IMR-90 (cell line): Measurements from ENCODE around the gene SPINT2. TPM values are rescaled to one million over a fixed set of nuclear protein-coding genes. Genes with fewer than 3 reads are reported as not detected.
"Not testable (repeated sequence)": the region's sequence is repeated elsewhere in the genome, so short reads cannot be mapped to it uniquely, and the experiment has no call there.

Experiments used
- ATAC-seq: fragments of 200-7000 bp; cut with Tn5 transposase; 2 replicates; pipeline ENCODE4 v1.9.1; 2020; ENCODE audit warnings: low read depth, mild to moderate bottlenecking, moderate library complexity
- BruUV-seq: library from RNA; stranded (reverse); fragments of 400-500 nt; replicated peaks from 2 replicates; lab custom pipeline; 2021; lab: Mats Ljungman, UMichigan
- CTCF ChIA-PET: fragments of 300-600 bp; formaldehyde crosslinking; extraction: SDS; loops from one replicate; lab custom pipeline; 2021; ENCODE audit warnings: antibody characterized with exemption; lab: Yijun Ruan, JAX
- POLR2A ChIA-PET: fragments of 300-600 bp; sonication (Branson Sonifier 250); formaldehyde crosslinking; loops from one replicate; lab custom pipeline; 2022; ENCODE audit warnings: antibody characterized with exemption; ENCODE audit not compliant: unreplicated experiment; lab: Charles Lee
- DNase-seq: peaks from one replicate; pipeline ENCODE4 v3.0.0; 2013
- H2AFZ ChIP-seq: replicated peaks from 2 replicates; pipeline ENCODE3; 2013; ENCODE audit warnings: low read length, mild to moderate bottlenecking; ENCODE audit not compliant: poor library complexity
- H2AK5ac ChIP-seq: 2 replicates; pipeline ENCODE4 v1.6.1; 2013; ENCODE audit warnings: low read depth, low read length, inconsistent platforms
- H2AK9ac ChIP-seq: replicated peaks from 2 replicates; pipeline ENCODE3; 2013; ENCODE audit warnings: mild to moderate bottlenecking, low read depth, low read length, moderate library complexity; ENCODE audit not compliant: poor library complexity
- H2BK120ac ChIP-seq: 2 replicates; pipeline ENCODE4 v1.6.1; 2013; ENCODE audit warnings: low read depth, low read length, inconsistent platforms
- H2BK15ac ChIP-seq: 3 replicates; pipeline ENCODE4 v1.6.1; 2013; ENCODE audit warnings: low read depth, low read length, inconsistent platforms
- H2BK20ac ChIP-seq: 2 replicates; pipeline ENCODE4 v1.6.1; 2013; ENCODE audit warnings: low read depth, mild to moderate bottlenecking, inconsistent platforms, low read length, moderate library complexity
- H2BK5ac ChIP-seq: 2 replicates; pipeline ENCODE4 v1.6.1; 2013; ENCODE audit warnings: mild to moderate bottlenecking, low read depth, low read length, inconsistent platforms; ENCODE audit not compliant: poor library complexity, severe bottlenecking
- H3K14ac ChIP-seq: replicated peaks from 2 replicates; pipeline ENCODE4 v1.6.1; 2013; ENCODE audit warnings: low read depth, low read length, inconsistent platforms
- H3K18ac ChIP-seq: 2 replicates; pipeline ENCODE4 v1.6.1; 2013; ENCODE audit warnings: low read depth, low read length, control low read depth
- H3K23ac ChIP-seq: 2 replicates; pipeline ENCODE4 v1.6.1; 2013; ENCODE audit warnings: low read depth, low read length, inconsistent platforms
- H3K27ac ChIP-seq: 2 replicates; pipeline ENCODE4 v1.5.1; 2013; ENCODE audit warnings: mild to moderate bottlenecking, control low read depth, low read length; ENCODE audit not compliant: insufficient read depth
- H3K27me3 ChIP-seq: 2 replicates; pipeline ENCODE4 v1.6.1; 2013; ENCODE audit warnings: low read length; ENCODE audit not compliant: control insufficient read depth, insufficient read depth
- H3K36me3 ChIP-seq: 2 replicates; pipeline ENCODE4 v1.6.1; 2013; ENCODE audit warnings: low read length, mixed read lengths; ENCODE audit not compliant: control insufficient read depth, insufficient read depth
- H3K4ac ChIP-seq: 2 replicates; pipeline ENCODE4 v1.6.1; 2013; ENCODE audit warnings: low read depth, low read length, inconsistent platforms
- H3K4me1 ChIP-seq: 2 replicates; pipeline ENCODE4 v1.6.1; 2013; ENCODE audit warnings: low read length, mixed read lengths; ENCODE audit not compliant: control insufficient read depth, insufficient read depth
- H3K4me2 ChIP-seq: 2 replicates; pipeline ENCODE4 v1.6.1; 2013; ENCODE audit warnings: low read depth, mild to moderate bottlenecking, control low read depth, low read length, moderate library complexity
- H3K4me3 ChIP-seq: 2 replicates; pipeline ENCODE4 v1.5.1; 2013; ENCODE audit warnings: low read depth, mild to moderate bottlenecking, control low read depth, low read length, moderate library complexity; ENCODE audit not compliant: insufficient read depth
- H3K56ac ChIP-seq: 2 replicates; pipeline ENCODE4 v1.6.1; 2013; ENCODE audit warnings: low read length, inconsistent platforms; ENCODE audit not compliant: insufficient read depth; ENCODE audit errors: extremely low read depth
- H3K79me1 ChIP-seq, 2 experiments: 2 replicates each; pipeline ENCODE4 v1.6.1; 2013; ENCODE audit warnings: low read length in 2 of 2, inconsistent platforms in 1 of 2, low read depth in 1 of 2
- H3K9ac ChIP-seq: 2 replicates; pipeline ENCODE4 v1.6.1; 2013; ENCODE audit warnings: low read depth, low read length, control low read depth
- H3K9me1 ChIP-seq: 2 replicates; pipeline ENCODE4 v1.6.1; 2013; ENCODE audit warnings: low read length, inconsistent platforms; ENCODE audit not compliant: insufficient read depth
- H3K9me3 ChIP-seq: 2 replicates; pipeline ENCODE4 v1.6.1; 2013; ENCODE audit warnings: low read length; ENCODE audit not compliant: control insufficient read depth, insufficient read depth
- H4K20me1 ChIP-seq: 2 replicates; pipeline ENCODE4 v1.6.1; 2013; ENCODE audit warnings: low read length, inconsistent platforms; ENCODE audit not compliant: insufficient read depth
- H4K5ac ChIP-seq: 2 replicates; pipeline ENCODE4 v1.6.1; 2013; ENCODE audit warnings: mild to moderate bottlenecking, low read depth, low read length, control low read depth
- H4K8ac ChIP-seq, 2 experiments: 2 replicates each; pipeline ENCODE4 v1.6.1; 2013; ENCODE audit warnings: low read depth in 2 of 2, low read length in 2 of 2, control low read depth in 1 of 2, inconsistent platforms in 1 of 2
- H4K91ac ChIP-seq: 2 replicates; pipeline ENCODE4 v1.6.1; 2013; ENCODE audit warnings: low read depth, low read length, inconsistent platforms; ENCODE audit not compliant: insufficient read depth
- WGBS, 2 experiments: methylation state at CpG; one replicate each; pipeline versions ENCODE4 v1.1.5 to v1.1.7; 2013; ENCODE audit warnings: missing lambda C conversion rate in 2 of 2; ENCODE audit not compliant: insufficient read length in 1 of 2; ENCODE audit errors: extremely low coverage in 2 of 2; 5-methylcytosine and 5-hydroxymethylcytosine counted together
- dilution Hi-C: fragments of 300-500 bp; cut with HindIII; formaldehyde crosslinking; loops from one replicate; pipeline ENCODE4 v1.14.3; 2018; ENCODE audit warnings: low sequenced_read_pairs; ENCODE audit not compliant: unreplicated experiment
- in situ Hi-C: fragments of 300-500 bp; cut with MboI; formaldehyde crosslinking; loops from 3 replicates; pipeline ENCODE4 v1.14.3; 2019; ENCODE audit warnings: low sequenced_read_pairs, inconsistent platforms, mixed read lengths
- intact Hi-C: fragments of 100-400 bp; cut with micrococcal nuclease; formaldehyde crosslinking; loops from 2 replicates; pipeline ENCODE4 v1.10.0; 2022
- polyA plus RNA-seq, 3 experiments: library from polyadenylated mRNA; depleted of rRNA; stranded (reverse); fragments of >200 nt; gene quantifications; 2 replicates each; pipeline ENCODE4 v1.2.3, GENCODE V29; 2012; ENCODE audit warnings: low replicate concordance in 1 of 3
- total RNA-seq: library from RNA; depleted of rRNA; stranded (reverse); fragments of >200 nt; gene quantifications from 2 replicates; pipeline ENCODE4 v1.2.3, GENCODE V29; 2012

The SPINT2 gene
- total and polyA plus RNA-seq, 2 of the 4 experiments (the other 2 are of a cell fraction) = 0.54 to 1.2 TPM

DNA sequence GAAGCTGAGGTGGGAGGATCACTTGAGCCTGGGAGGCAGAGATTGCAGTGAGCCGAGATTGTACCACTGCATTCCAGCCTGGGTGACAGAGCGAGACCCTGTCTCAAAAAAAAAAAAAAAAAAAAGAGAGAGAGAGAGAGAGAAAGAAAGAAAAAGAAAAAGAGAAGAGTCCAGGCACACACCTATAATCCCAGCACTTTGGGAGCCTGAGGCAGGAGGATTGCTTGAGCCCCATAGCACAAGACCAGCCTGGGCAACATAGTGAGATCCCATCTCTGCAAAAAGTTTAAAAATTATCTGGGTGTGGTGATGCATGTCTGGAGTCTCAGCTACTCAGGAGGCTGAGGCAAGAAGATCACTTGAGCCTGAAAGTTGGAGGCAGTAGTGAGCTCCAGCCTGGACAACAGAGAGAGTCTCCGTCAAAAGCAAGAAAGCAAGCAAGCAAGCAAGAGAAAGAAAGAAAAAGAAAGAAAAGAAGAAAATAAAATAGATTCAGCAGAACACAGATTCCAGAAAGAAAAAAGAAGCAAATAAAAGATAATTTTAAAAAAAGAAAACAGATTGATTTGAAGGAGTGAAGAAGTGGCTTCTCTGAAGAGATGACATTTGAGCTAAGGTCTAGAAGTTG is 33.8 kb upstream of the SPINT2 start:
- in situ Hi-C loops = loop anchor here (5.0 to 25.0 kb wide), 3 partner anchors 102 to 407 kb away; partner anchors contain the start of gene ACTN4
- H2AFZ ChIP-seq, H3K9ac ChIP-seq, H3K23ac ChIP-seq, H3K56ac ChIP-seq, H3K9me1 ChIP-seq, DNase-seq, H4K20me1 ChIP-seq, H2BK15ac ChIP-seq, H4K91ac ChIP-seq, H2AK5ac ChIP-seq, H3K79me1 ChIP-seq, H2BK5ac ChIP-seq, BruUV-seq, H3K4me2 ChIP-seq, H4K5ac ChIP-seq, H2AK9ac ChIP-seq, POLR2A ChIA-PET, H3K27ac ChIP-seq, H3K18ac ChIP-seq, ATAC-seq, H2BK120ac ChIP-seq, H3K14ac ChIP-seq, dilution Hi-C loops, H3K27me3 ChIP-seq, H3K36me3 ChIP-seq, H4K8ac ChIP-seq, CTCF ChIA-PET, H3K9me3 ChIP-seq, H2BK20ac ChIP-seq, H3K4me1 ChIP-seq, H3K4me3 ChIP-seq, H3K4ac ChIP-seq: not testable (repeated sequence)
- intact Hi-C loops = loop anchor here (5.0 to 10.0 kb wide), 3 partner anchors 157 to 404 kb away; partner anchors contain the start of genes GGN and SPRED3
- WGBS, 2 experiments = no CpG with 5 or more reads among the region's 3 CpGs
